Ecto neural progenitor cell (in vitro differentiated cells): ENCODE results near the gene FUT6.
"Not testable (repeated sequence)": the region's sequence is repeated elsewhere in the genome, so short reads cannot be mapped to it uniquely, and the experiment has no call there.

Experiments used
- DNase-seq: peaks from one replicate; pipeline ENCODE4 v3.0.0-alpha.2; 2018; ENCODE audit warnings: low spot score

Gene FUT6

GRCh38 chr19:5785423-5785822 lies 54.1 kb downstream of the FUT6 start:
- no peak for DNase-seq

GRCh38 chr19:5784581-5785147 lies 54.8 kb downstream of the FUT6 start, which contains the start of gene PRR22:
Gene PRR22, minus strand, starts transcription at chr19:5784746. Its CDS starts 86 bp downstream, at chr19:5784660.
- DNase-seq: no peak

- DNase-seq: no peak
Measured at GRCh38 chr19:5782945-5783919, 56.3 kb downstream of the FUT6 start.

- no peak for DNase-seq
Measured at GRCh38 chr19:5782322-5782721, 57.2 kb downstream of the FUT6 start.

GRCh38 chr19:5780916-5781315 lies 58.6 kb downstream of the FUT6 start:
- DNase-seq: not testable (repeated sequence)
